Heart right ventricle (tissue), 16 donors: Measurements from ENCODE around the gene PARD6A. TPM values are rescaled to one million over a fixed set of nuclear protein-coding genes. Genes with fewer than 3 reads are reported as not detected.

Experiments
- ATAC-seq, 8 donors: fragments of 200-7000 bp; cut with Tn5 transposase; one replicate each; pipeline ENCODE4 v1.9.1; 2020; ENCODE audit warnings: mild to moderate bottlenecking in 8 of 8, moderate library complexity in 8 of 8, moderate number of reproducible peaks in 1 of 8
- DNase-seq, 2 donors: peaks; one replicate each; pipeline ENCODE4 v3.0.0-alpha.2; 2020
- H3K27ac ChIP-seq, 10 donors: fragments of 200-600 bp; sonication (generic) in 2 of 10; one replicate each; pipeline versions ENCODE4 v1.5.0 to v1.8.0; 2020 to 2022; ENCODE audit warnings: mild to moderate bottlenecking in 3 of 10
- H3K27me3 ChIP-seq, 7 donors: fragments of 200-600 bp; one replicate each; pipeline ENCODE4 v1.8.0; 2021 to 2022; ENCODE audit warnings: mild to moderate bottlenecking in 2 of 7
- H3K36me3 ChIP-seq, 9 donors: fragments of 200-600 bp; sonication (generic) in 1 of 9; one replicate each; pipeline versions ENCODE4 v1.5.0 to v1.8.0; 2020 to 2022; ENCODE audit warnings: mild to moderate bottlenecking in 2 of 9
- H3K4me1 ChIP-seq, 9 donors: fragments of 200-600 bp; sonication (generic) in 1 of 9; one replicate each; pipeline versions ENCODE4 v1.5.0 to v1.8.0; 2020 to 2022; ENCODE audit warnings: mild to moderate bottlenecking in 4 of 9
- H3K4me3 ChIP-seq, 10 donors: fragments of 200-600 bp; sonication (generic) in 2 of 10; one replicate each; pipeline versions ENCODE4 v1.5.0 to v1.8.0; 2020 to 2022; ENCODE audit warnings: mild to moderate bottlenecking in 7 of 10, moderate library complexity in 2 of 10
- H3K9me3 ChIP-seq, 11 donors: fragments of 200-600 bp in 10 of 11; sonication (generic) in 2 of 11; one replicate each; pipeline versions ENCODE4 v1.5.0 to v1.8.0; 2013 to 2022; ENCODE audit warnings: mild to moderate bottlenecking in 2 of 11, control low read depth in 1 of 11, moderate library complexity in 1 of 11
- CTCF ChIP-seq, 9 donors: fragments of 200-600 bp; sonication (generic) in 2 of 9; IDR thresholded peaks; one replicate each; pipeline versions ENCODE4 v1.5.0 to v1.8.0; 2021 to 2022; ENCODE audit warnings: antibody characterized with exemption in 9 of 9, mild to moderate bottlenecking in 5 of 9, moderate library complexity in 1 of 9
- WGBS, 2 donors: extraction: QIAGEN DNeasy Blood & Tissue Kit; methylation state at CpG; one replicate each; pipeline ENCODE4 v1.1.7; 2013; ENCODE audit warnings: inconsistent platforms in 1 of 2; 5-methylcytosine and 5-hydroxymethylcytosine counted together
- intact Hi-C, 10 donors: fragments of 100-400 bp; cut with DNase I; formaldehyde crosslinking; loops; one replicate each; pipeline versions ENCODE4 v1.11.1 to v1.14.2; 2022
- polyA plus RNA-seq, 2 donors: library from polyadenylated mRNA; stranded (reverse); fragments of 200-250 nt; gene quantifications; one replicate each; pipeline ENCODE4 v1.2.3, GENCODE V29; 2013
- total RNA-seq, 10 donors: library from RNA; stranded (reverse); fragmentation: NEBNext Ultra II Directional in 3 of 10; extraction: Animal tissue kit (Norgen Biotek cat#: 25700) in 3 of 10; gene quantifications; one replicate each; pipeline versions ENCODE4 v1.2.1 to v1.2.4, GENCODE V29; 2021 to 2023
- donor health status: Arrhythmogenic right ventricular cardiomyopathy.
- donor health status: ischemic (EF 13 %, LVEDD 7.1; RV severe dilation, severe dysfunction).
- donor health status: healthy with polysubstance abuse.
- donor health status: DM: no; HTN: yes; CAD: no.
- donor health status: DM: no; HTN: no; CAD: no.
- donor health status: ischemic (EF 25% LVEDD 6.9; RV normal size, moderate dysfunction).
- donor health status: ischemic (EF 25% LVEDD 5.7; RV mildly dilated, moderate dysfunction).
- donor health status: healthy.
- donor health status: DM: yes; HTN: yes; CAD: no.
- donor health status: Ischemic cardiomyopathy.
- donor health status: ischemic (EF 35%, LVEDD 5.7; RV mildly dilated, moderate dysfunction).
- donor health status: nonischemic (EF 11% LVEDD 7.7; RV severe dilation, severe dysfunction).
- donor health status: DM: yes; HTN: yes; CAD: no.
- donor health status: PGD.
- donor health status: ischemic (EF 29% LVEDD 5.4; RV normal size, mild dysfunction).
- donor health status: nonischemic (EF 23%, LVEDD 6.1; RV moderate dilation, normal function).

Gene PARD6A
- total and polyA plus RNA-seq, 12 donors, result 1.7 to 5.9 (median 2.4) TPM

- 13 to 17% methylated on average over 38 to 39 of the region's 39 CpGs for WGBS, 2 donors
- intact Hi-C loops, result loop anchor here in 2 of 10 donors (2.0 to 10.0 kb wide), 4 partner anchors 98 to 166 kb away; partner anchors contain the start of gene CTCF (in 2 of the 2)
- TF ChIP-seq CTCF (IDR thresholded peaks at IDR 0.05), result no peak
Measured at GRCh38 chr16:67661101-67661761, 471 bp downstream of the PARD6A start.

GRCh38 chr16:67661886-67662652, 1.3 kb downstream of the PARD6A start:
- peak in 1 of 2 donors; percentile 15 for DNase-seq
- intact Hi-C loops, result loop anchor here in 2 of 10 donors (2.0 to 10.0 kb wide), 4 partner anchors 99 to 167 kb away; partner anchors contain the start of gene CTCF (in 2 of the 2)
- no peak overlapping the region for H3K27ac ChIP-seq
- H3K27me3 ChIP-seq, result no peaks in the 10 kb centered on the region
- peaks cover 17 to 38% (median 32%) of the 10 kb centered on the region in 9 donors for H3K4me1 ChIP-seq
- 92 to 94% methylated on average over 34 of the region's 34 CpGs for WGBS, 2 donors
- ATAC-seq, result no peak
- no peak overlapping the region for H3K4me3 ChIP-seq
- TF ChIP-seq CTCF (IDR thresholded peaks at IDR 0.05), result no peak
- peaks cover 0 to 42% (median 0%) of the 10 kb centered on the region in 9 donors for H3K36me3 ChIP-seq
- H3K9me3 ChIP-seq, result no peaks in the 10 kb centered on the region

More at GRCh38 chr16:67661101-67661761, 471 bp downstream of the PARD6A start:
- H3K4me1 ChIP-seq, result peaks cover 17 to 34% (median 28%) of the 10 kb centered on the region in 9 donors
- ATAC-seq (no peak), DNase-seq (peak in 1 of 2 donors; percentile 22)
- H3K4me3 ChIP-seq, result peak overlapping the region; percentile 6 to 95 (median 82)
- H3K27me3 ChIP-seq, result peaks cover 0 to under 1% (median 0%) of the 10 kb centered on the region in 7 donors
- H3K36me3 ChIP-seq, result peaks cover 0 to 44% (median 0%) of the 10 kb centered on the region in 9 donors
- H3K9me3 ChIP-seq, result no peaks in the 10 kb centered on the region
- peak overlapping the region; percentile 60 to 97 (median 82) for H3K27ac ChIP-seq

- Histone ChIP-seq H3K4me3 (no peak overlapping the region), H3K36me3 (peaks cover 0 to 36% (median 0%) of the 10 kb centered on the region in 9 donors), H3K4me1 (peaks cover 22 to 44% (median 37%) of the 10 kb centered on the region in 9 donors), H3K27ac (no peak overlapping the region), H3K27me3 (no peaks in the 10 kb centered on the region), H3K9me3 (no peaks in the 10 kb centered on the region)
- ATAC-seq, result no peak
- no peak for TF ChIP-seq CTCF (IDR thresholded peaks at IDR 0.05)
- intact Hi-C loops, result loop anchor here in 2 of 10 donors (5.0 to 10.0 kb wide), 2 partner anchors 100 to 168 kb away; partner anchors contain the start of gene CTCF (in 1 of the 2)
- DNase-seq, result no peak
Measured at GRCh38 chr16:67662653-67663010, 1.9 kb downstream of the PARD6A start.

- H3K27ac ChIP-seq, result no peak overlapping the region
- peak in 1 of 2 donors; percentile 18 for DNase-seq
- ATAC-seq, result no peak
- no peaks in the 10 kb centered on the region for H3K27me3 ChIP-seq
- WGBS, 2 donors, result 82 to 84% methylated on average over 23 to 25 of the region's 25 CpGs
- peaks cover 0 to 30% (median 0%) of the 10 kb centered on the region in 9 donors for H3K36me3 ChIP-seq
- TF ChIP-seq CTCF (IDR thresholded peaks at IDR 0.05), result peak in 1 of 9 donors; percentile 24
- peaks cover 23 to 50% (median 42%) of the 10 kb centered on the region in 9 donors for H3K4me1 ChIP-seq
- H3K9me3 ChIP-seq, result no peaks in the 10 kb centered on the region
- intact Hi-C loops, result loop anchor here in 2 of 10 donors (5.0 to 10.0 kb wide), 2 partner anchors 101 to 169 kb away; partner anchors contain the start of gene CTCF (in 1 of the 2)
- no peak overlapping the region for H3K4me3 ChIP-seq
Measured at GRCh38 chr16:67663151-67663876, 2.6 kb downstream of the PARD6A start.
